Uterus (tissue), 4 donors: Measurements from ENCODE around the gene PKP4. TPM values are rescaled to one million over a fixed set of nuclear protein-coding genes. Genes with fewer than 3 reads are reported as not detected.

Experiments
- DNase-seq, 2 donors: peaks; one replicate each; pipeline ENCODE4 v3.0.0-alpha.2; 2019 to 2020
- H3K27ac ChIP-seq, 2 donors: fragments of 200-600 bp; sonication (generic); 1 replicate in 1 of 2; 2 replicates in 1 of 2; pipeline ENCODE4 v1.5.1; 2016 to 2018
- H3K27me3 ChIP-seq, 2 donors: fragments of 200-600 bp; sonication (generic); one replicate each; pipeline ENCODE4 v1.5.1; 2018 to 2019; ENCODE audit warnings: control low read depth in 1 of 2
- H3K36me3 ChIP-seq, 2 donors: fragments of 200-600 bp; sonication (generic); one replicate each; pipeline ENCODE4 v1.5.1; 2019; ENCODE audit warnings: control low read depth in 1 of 2
- H3K4me1 ChIP-seq, 2 donors: fragments of 200-600 bp; sonication (generic); one replicate each; pipeline ENCODE4 v1.5.1; 2018 to 2019; ENCODE audit warnings: control low read depth in 1 of 2
- H3K4me3 ChIP-seq, 2 donors: fragments of 200-600 bp; sonication (generic); 1 replicate in 1 of 2; 2 replicates in 1 of 2; pipeline ENCODE4 v1.5.1; 2018 to 2019; ENCODE audit warnings: mild to moderate bottlenecking in 1 of 2
- H3K9me3 ChIP-seq, 2 donors: fragments of 200-600 bp; sonication (generic); one replicate each; pipeline ENCODE4 v1.5.1; 2019; ENCODE audit warnings: control low read depth in 1 of 2
- POLR2A ChIP-seq, 2 donors: fragments of 450-650 bp; IDR thresholded peaks; one replicate each; pipeline ENCODE4 v1.6.1; 2016; ENCODE audit warnings: antibody characterized with exemption in 2 of 2, mild to moderate bottlenecking in 1 of 2, moderate library complexity in 1 of 2
- intact Hi-C: fragments of 100-400 bp; cut with DNase I; formaldehyde crosslinking; loops from one replicate; pipeline ENCODE4 v1.15.1; 2023; ENCODE audit warnings: low total_unique reads
- total RNA-seq, 4 donors: library from RNA; depleted of rRNA in 3 of 4; stranded (reverse); fragments of >200 nt in 3 of 4; gene quantifications; one replicate each; pipeline versions ENCODE4 v1.1.0 to v1.2.4, GENCODE V29; 2014 to 2023
- TF ChIP-seq, protein P1 (sequence below), 4 experiments: fragments of 200-600 bp in 2 of 4; fragments of 450-650 bp in 2 of 4; sonication (generic) in 2 of 4; IDR thresholded peaks; one replicate each; pipeline ENCODE4 v1.5.1; 2016 to 2019; ENCODE audit warnings: antibody characterized with exemption in 4 of 4, mild to moderate bottlenecking in 2 of 4, moderate library complexity in 1 of 4
- donor health status: DM: yes; HTN: yes; CAD: no.

Gene PKP4
- total RNA-seq, 4 donors from 2014 or later = 35.6 to 122 (median 60.6) TPM

DNA sequence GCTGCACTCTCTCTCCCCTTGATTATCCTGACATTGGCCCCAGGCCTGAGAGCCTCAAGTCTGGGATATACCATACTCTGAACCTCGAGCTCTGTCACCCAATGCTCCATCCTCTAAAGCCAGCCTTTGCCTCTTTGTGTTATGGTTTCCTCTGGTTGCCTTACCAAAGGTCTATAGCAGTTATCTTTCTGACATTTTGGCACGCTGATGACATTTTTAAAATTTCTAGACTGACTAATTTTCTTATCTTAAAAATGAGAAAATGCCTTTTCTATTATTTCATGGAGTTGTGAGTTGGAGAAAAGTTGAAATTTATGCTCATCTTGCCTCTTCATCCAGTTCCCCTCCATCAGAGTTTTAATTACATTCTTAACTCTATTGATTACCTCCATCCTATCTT lies 62.7 kb downstream of the PKP4 start:
- intact Hi-C loops = no loop called here
- H3K4me1 ChIP-seq = no peaks in the 10 kb centered on the region

DNA sequence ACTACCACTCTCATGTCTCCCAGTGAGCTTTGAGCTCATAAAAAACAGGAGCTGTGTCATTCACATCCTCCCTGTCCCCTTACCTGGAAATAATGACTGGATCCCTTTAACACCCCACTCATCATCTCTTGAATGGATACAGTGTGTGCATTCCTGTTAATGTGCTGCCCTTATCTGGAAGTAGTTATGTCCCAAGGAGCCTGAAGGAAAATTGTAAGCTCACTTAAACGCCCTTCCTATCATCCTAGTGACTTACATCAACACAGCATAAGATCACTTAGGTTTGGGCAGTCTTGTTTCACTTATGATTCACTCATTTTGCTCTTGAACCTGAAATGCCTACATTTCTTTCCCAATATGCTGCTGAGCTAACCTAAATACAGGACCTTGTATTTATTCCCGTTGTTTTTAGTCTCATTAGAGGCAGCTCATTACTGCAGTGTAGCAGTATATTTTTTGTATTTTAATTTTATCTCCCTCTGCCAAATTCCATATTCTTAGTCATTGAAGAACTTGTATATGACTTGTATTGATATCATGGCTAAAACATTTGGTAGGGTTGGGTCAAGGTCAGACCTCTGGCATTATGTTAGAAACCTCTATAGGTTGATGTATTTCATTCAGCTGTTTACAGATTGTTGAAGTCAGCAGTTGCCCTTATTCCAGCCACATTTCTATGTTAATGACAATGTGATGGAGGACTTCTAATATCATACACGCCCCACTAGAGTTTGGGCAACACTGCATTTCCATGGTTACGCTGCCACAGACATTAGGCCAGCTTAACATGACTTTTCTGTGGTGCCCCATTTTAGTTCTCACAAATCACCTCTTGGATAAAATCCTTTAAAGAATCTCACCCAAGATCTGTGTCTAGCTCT lies 72.9 kb downstream of the PKP4 start:
- H3K9me3 ChIP-seq = no peaks in the 10 kb centered on the region
- intact Hi-C loops = no loop called here
- DNase-seq = no peak
- TF ChIP-seq POLR2A (IDR thresholded peaks at IDR 0.05) = no peak
- no peaks in the 10 kb centered on the region for H3K4me1 ChIP-seq
- H3K4me3 ChIP-seq = no peak overlapping the region
- no peak overlapping the region for H3K27ac ChIP-seq
- H3K27me3 ChIP-seq = no peaks in the 10 kb centered on the region
- no peaks in the 10 kb centered on the region for H3K36me3 ChIP-seq

More for the DNA sequence above, 62.7 kb downstream of the PKP4 start:
- Histone ChIP-seq H3K27ac (no peak overlapping the region), H3K9me3 (no peaks in the 10 kb centered on the region), H3K27me3 (no peaks in the 10 kb centered on the region), H3K4me3 (no peak overlapping the region), H3K36me3 (no peaks in the 10 kb centered on the region)
- no peak for DNase-seq
- no peak for TF ChIP-seq POLR2A (IDR thresholded peaks at IDR 0.05)
- TF ChIP-seq, protein P1, sequence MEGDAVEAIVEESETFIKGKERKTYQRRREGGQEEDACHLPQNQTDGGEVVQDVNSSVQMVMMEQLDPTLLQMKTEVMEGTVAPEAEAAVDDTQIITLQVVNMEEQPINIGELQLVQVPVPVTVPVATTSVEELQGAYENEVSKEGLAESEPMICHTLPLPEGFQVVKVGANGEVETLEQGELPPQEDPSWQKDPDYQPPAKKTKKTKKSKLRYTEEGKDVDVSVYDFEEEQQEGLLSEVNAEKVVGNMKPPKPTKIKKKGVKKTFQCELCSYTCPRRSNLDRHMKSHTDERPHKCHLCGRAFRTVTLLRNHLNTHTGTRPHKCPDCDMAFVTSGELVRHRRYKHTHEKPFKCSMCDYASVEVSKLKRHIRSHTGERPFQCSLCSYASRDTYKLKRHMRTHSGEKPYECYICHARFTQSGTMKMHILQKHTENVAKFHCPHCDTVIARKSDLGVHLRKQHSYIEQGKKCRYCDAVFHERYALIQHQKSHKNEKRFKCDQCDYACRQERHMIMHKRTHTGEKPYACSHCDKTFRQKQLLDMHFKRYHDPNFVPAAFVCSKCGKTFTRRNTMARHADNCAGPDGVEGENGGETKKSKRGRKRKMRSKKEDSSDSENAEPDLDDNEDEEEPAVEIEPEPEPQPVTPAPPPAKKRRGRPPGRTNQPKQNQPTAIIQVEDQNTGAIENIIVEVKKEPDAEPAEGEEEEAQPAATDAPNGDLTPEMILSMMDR (IDR thresholded peaks at IDR 0.05) = no peak

DNA sequence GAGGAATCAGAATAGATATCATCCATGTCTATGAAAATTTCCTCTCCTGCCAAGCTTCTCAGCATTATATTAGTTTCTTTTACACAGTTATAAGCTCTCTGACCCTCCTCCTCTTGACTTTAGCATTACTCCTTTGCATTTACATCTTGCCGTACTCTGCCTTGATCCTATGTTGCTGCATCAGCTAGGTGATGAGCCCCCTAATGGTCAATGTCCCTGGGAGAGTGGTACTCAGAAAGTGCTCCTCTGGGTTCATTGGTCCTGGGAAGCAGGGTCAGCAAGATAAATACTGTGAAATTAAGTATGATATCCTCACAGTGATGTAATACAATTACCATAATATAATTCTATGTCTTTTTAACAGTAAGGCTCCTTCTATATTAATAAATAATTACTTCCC lies 74.1 kb downstream of the PKP4 start:
- Histone ChIP-seq H3K4me3 (no peak overlapping the region), H3K27me3 (no peaks in the 10 kb centered on the region), H3K36me3 (no peaks in the 10 kb centered on the region), H3K4me1 (no peaks in the 10 kb centered on the region), H3K27ac (no peak overlapping the region), H3K9me3 (no peaks in the 10 kb centered on the region)
- DNase-seq = no peak
- TF ChIP-seq, protein P1 (IDR thresholded peaks at IDR 0.05) = no peak
- TF ChIP-seq POLR2A (IDR thresholded peaks at IDR 0.05) = no peak
- intact Hi-C loops = no loop called here

DNA sequence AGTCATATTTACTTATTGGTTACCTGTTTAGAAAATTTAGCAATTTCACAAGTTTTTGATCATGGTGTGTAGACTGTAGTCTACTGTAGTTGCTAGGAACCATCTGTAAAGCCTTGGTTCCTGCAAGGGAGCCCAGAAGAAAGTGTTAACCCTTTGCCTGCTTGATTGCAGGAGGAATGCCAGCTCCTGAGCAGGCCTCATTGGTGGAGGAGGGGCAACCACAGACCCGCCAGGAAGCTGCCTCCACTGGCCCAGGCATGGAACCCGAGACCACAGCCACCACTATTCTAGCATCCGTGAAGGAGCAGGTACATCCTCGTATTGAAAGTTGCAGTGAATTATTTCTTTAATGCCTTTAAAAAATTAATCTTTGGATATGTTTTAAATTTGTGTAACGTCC lies 76.3 kb downstream of the PKP4 start:
- intact Hi-C loops = no loop called here
- no peak overlapping the region for H3K4me3 ChIP-seq
- no peaks in the 10 kb centered on the region for H3K4me1 ChIP-seq
- DNase-seq = no peak
- H3K9me3 ChIP-seq = no peaks in the 10 kb centered on the region
- H3K36me3 ChIP-seq = no peaks in the 10 kb centered on the region
- no peaks in the 10 kb centered on the region for H3K27me3 ChIP-seq
- TF ChIP-seq, protein P1 (IDR thresholded peaks at IDR 0.05) = no peak
- TF ChIP-seq POLR2A (IDR thresholded peaks at IDR 0.05) = no peak
- no peak overlapping the region for H3K27ac ChIP-seq

DNA sequence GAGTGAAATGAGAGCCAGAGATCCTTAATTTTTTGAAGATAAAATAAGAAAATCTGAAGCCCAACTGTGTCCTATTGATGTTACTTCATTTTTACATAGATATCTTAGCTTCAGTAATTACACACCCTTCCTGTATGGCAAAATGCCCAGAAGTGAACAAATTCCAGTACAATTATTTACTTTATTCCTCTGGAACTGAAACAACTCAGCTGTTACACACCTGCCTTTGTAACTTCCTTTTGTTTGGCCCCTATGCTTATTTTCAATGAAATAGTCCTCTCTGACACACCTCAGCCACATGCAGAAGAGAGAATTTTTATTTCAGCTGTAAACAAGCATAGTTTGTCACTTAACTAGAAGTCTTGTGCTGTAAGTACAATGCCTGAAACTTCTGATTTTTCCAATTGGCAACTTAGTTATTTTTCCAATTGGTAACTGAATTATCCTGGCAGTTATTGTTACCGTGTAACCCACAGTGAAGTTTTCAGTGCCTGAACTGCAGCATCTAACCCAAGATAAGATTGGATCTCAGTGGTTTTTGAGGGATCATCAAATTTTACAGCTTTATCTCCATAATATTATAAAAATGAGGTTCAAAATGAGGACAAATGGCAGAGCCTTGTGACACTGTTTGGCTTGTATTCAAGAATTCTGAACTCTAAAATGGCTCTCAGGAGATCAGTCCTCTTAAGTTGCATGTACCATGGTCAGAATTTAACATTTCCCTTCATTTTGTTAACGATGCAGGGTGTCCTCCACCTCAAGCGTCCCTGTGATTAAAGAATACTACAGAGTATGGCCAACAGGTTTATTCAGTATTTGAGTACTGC lies 82.6 kb downstream of the PKP4 start:
- no peaks in the 10 kb centered on the region for H3K27me3 ChIP-seq
- no peaks in the 10 kb centered on the region for H3K4me1 ChIP-seq
- H3K36me3 ChIP-seq = no peaks in the 10 kb centered on the region
- TF ChIP-seq, protein P1 (IDR thresholded peaks at IDR 0.05) = no peak
- H3K27ac ChIP-seq = peak overlapping the region in 1 of 2 donors; percentile 50
- no peak for DNase-seq
- no peak overlapping the region for H3K4me3 ChIP-seq
- intact Hi-C loops = no loop called here
- H3K9me3 ChIP-seq = no peaks in the 10 kb centered on the region
